ENCODE results near the gene INTS3. TPM values are rescaled to one million over a fixed set of nuclear protein-coding genes. Genes with fewer than 3 reads are reported as not detected.
A peak's percentile ranks its signal among the peaks of the same experiment; 100 is the strongest.

The INTS3 gene
- 39.8 TPM for polyA plus RNA-seq (2013, experiment 1 of 2)
- polyA plus RNA-seq (2013, experiment 2 of 2) = 38.0 TPM

DNA sequence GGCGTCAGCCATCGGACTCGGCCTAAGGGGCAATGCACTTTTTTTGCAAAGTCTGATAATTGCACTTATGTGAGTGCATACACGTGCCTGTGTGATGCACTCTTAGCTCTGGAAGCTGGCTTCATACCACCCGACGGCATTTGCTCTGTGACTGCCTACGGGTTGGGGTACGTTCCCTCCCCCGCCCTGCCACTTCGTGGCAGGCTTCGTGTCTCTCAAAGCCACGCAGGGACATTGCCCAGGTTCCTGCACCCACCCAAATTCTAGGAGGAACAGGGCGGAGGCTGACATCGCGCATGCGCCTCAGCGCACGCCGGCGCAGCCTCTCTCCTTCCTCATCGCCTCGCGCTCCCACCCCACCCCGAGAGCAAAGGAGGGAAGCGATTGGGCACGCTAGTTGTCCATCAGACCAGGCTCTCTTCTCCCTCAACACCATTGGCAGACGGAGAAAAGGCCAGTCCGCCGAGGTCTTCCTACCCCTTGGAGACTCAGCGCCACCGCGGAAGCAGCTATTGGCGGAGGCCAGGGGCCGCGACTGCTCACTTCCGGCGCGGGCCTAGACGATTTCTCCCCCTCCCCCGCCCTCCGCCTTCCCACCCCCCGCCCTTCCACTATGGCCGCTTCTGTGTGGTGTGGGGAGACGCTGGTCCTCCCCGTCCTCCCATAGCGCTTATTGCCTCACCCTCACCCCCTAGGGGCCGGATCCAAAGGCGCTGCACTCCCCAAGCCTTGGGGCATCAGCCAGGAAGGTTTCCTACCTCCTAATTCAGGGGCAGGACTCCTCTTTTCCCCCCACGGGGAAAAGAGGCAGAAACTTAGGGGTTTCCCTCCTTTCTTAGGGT, at the start of gene INTS3:
Gene INTS3 (plus strand): TSS at position 588 of the 842 bp plus-strand sequence. CDS start 585 bp downstream, outside the sequence.
- WGBS = 2% methylated on average over 41 of the region's 49 CpGs
- H3K4me3 ChIP-seq (ENCODE audit: low read length) = peak within 1 kb of the TSS; percentile 89

DNA sequence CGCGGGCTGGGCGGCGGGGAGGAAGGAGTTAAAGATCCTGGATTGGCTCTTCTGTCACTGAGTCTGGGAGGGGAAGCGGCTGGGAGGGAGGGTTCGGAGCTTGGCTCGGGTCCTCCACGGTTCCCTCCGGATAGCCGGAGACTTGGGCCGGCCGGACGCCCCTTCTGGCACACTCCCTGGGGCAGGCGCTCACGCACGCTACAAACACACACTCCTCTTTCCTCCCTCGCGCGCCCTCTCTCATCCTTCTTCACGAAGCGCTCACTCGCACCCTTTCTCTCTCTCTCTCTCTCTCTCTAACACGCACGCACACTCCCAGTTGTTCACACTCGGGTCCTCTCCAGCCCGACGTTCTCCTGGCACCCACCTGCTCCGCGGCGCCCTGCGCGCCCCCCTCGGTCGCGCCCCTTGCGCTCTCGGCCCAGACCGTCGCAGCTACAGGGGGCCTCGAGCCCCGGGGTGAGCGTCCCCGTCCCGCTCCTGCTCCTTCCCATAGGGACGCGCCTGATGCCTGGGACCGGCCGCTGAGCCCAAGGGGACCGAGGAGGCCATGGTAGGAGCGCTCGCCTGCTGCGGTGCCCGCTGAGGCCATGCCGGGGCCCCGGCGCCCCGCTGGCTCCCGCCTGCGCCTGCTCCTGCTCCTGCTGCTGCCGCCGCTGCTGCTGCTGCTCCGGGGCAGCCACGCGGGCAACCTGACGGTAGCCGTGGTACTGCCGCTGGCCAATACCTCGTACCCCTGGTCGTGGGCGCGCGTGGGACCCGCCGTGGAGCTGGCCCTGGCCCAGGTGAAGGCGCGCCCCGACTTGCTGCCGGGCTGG, 49.1 kb upstream of the INTS3 start, which contains the start of gene NPR1:
Gene NPR1 (plus strand): TSS at position 170 of the 818 bp plus-strand sequence. CDS start 421 bp downstream, at position 591.
- Histone ChIP-seq H3K9ac (ENCODE audit: low read depth, low read length) (0 out of 2 replicates have a peak within 1 kb of the TSS, but pooled peaks have one; percentile 13), H3K36me3 (ENCODE audit: insufficient read depth, low read length) (no peaks in the 10 kb centered on the region), H3K4me3 (ENCODE audit: low read length) (peak within 1 kb of the TSS; percentile 65), H3K4me1 (ENCODE audit: insufficient read depth, low read length) (peaks cover 5% of the 10 kb centered on the region; the same call in 1 of the 2 replicates), H3K9me3 (ENCODE audit: insufficient read depth, low read depth, low read length) (no peaks in the 10 kb centered on the region), H3K27me3 (ENCODE audit: insufficient read depth, low read length) (peaks cover 40% of the 10 kb centered on the region), H3K27ac (ENCODE audit: low read depth, low read length) (no peak within 1 kb of the TSS)
- under 1% methylated on average over 78 of the region's 78 CpGs for WGBS

More for the DNA sequence above, at the start of gene INTS3:
- Histone ChIP-seq H3K9ac (ENCODE audit: low read depth, low read length) (peak within 1 kb of the TSS; percentile 92), H3K4me1 (ENCODE audit: insufficient read depth, low read length) (peaks cover 18% of the 10 kb centered on the region), H3K27me3 (ENCODE audit: insufficient read depth, low read length) (no peaks in the 10 kb centered on the region), H3K27ac (ENCODE audit: low read depth, low read length) (peak within 1 kb of the TSS; percentile 92), H3K9me3 (ENCODE audit: insufficient read depth, low read depth, low read length) (no peaks in the 10 kb centered on the region), H3K36me3 (ENCODE audit: insufficient read depth, low read length) (peaks cover 12% of the 10 kb centered on the region)

DNA sequence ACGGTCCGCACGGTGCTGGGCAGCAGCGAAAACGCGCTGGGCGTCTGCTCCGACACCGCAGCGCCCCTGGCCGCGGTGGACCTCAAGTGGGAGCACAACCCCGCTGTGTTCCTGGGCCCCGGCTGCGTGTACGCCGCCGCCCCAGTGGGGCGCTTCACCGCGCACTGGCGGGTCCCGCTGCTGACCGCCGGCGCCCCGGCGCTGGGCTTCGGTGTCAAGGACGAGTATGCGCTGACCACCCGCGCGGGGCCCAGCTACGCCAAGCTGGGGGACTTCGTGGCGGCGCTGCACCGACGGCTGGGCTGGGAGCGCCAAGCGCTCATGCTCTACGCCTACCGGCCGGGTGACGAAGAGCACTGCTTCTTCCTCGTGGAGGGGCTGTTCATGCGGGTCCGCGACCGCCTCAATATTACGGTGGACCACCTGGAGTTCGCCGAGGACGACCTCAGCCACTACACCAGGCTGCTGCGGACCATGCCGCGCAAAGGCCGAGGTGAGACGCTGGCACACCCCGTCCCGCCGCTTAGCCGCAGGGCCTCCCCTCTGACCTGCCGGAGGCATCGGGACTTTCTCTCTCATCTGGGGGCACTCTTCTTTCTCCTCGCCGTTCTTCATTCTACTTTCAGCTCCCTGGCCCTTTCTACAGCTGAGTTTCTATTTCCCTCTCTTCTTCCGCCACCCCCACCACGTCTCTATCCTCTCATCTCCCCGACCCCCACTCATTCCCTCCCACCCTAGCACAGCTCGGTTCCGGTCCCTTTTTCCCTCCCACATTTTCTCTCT, 48.3 kb upstream of the INTS3 start:
- peaks cover 5% of the 10 kb centered on the region; the same call in 1 of the 2 replicates for H3K4me1 ChIP-seq (ENCODE audit: insufficient read depth, low read length)
- no peak overlapping the region for H3K27ac ChIP-seq (ENCODE audit: low read depth, low read length)
- under 1% methylated on average over 73 of the region's 73 CpGs for WGBS
- H3K9me3 ChIP-seq (ENCODE audit: insufficient read depth, low read depth, low read length) = no peaks in the 10 kb centered on the region
- peaks cover 40% of the 10 kb centered on the region for H3K27me3 ChIP-seq (ENCODE audit: insufficient read depth, low read length)
- H3K36me3 ChIP-seq (ENCODE audit: insufficient read depth, low read length) = no peaks in the 10 kb centered on the region
- H3K9ac ChIP-seq (ENCODE audit: low read depth, low read length) = no peak overlapping the region
- peak overlapping the region; percentile 65 for H3K4me3 ChIP-seq (ENCODE audit: low read length)

GRCh38 chr1:153680120-153680403, 47.8 kb upstream of the INTS3 start:
- 2% methylated on average over 9 of the region's 10 CpGs for WGBS

DNA sequence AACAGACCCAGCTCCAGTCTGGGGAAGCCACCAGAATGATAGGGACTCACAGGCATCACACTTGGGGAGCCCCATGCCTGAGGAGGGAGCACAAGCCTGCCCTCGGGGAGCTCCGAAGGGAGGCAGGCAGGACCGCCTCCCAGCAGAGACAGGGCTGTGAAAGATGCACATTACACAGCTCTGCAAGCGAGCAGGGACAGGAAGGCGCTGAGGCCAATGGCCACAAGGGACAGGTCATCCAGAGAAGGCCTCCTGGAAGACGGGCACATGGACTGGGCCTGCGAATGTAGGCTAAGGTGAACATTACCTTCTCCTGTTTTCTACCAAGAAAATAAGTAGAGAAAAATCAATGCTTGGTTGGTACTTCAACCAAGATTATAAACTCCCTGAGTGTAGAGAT, 45.1 kb upstream of the INTS3 start:
- H3K27me3 ChIP-seq (ENCODE audit: insufficient read depth, low read length) = peaks cover 40% of the 10 kb centered on the region
- 93% methylated on average over 7 of the region's 7 CpGs for WGBS

More at GRCh38 chr1:153680120-153680403, 47.8 kb upstream of the INTS3 start:
- Histone ChIP-seq H3K4me3 (ENCODE audit: low read length) (peak overlapping the region; percentile 65), H3K9ac (ENCODE audit: low read depth, low read length) (no peak overlapping the region), H3K9me3 (ENCODE audit: insufficient read depth, low read depth, low read length) (no peaks in the 10 kb centered on the region), H3K36me3 (ENCODE audit: insufficient read depth, low read length) (no peaks in the 10 kb centered on the region), H3K27me3 (ENCODE audit: insufficient read depth, low read length) (peaks cover 40% of the 10 kb centered on the region), H3K4me1 (ENCODE audit: insufficient read depth, low read length) (peaks cover 5% of the 10 kb centered on the region; the same call in 1 of the 2 replicates), H3K27ac (ENCODE audit: low read depth, low read length) (no peak overlapping the region)

GRCh38 chr1:153683854-153684253, 44.0 kb upstream of the INTS3 start:
- H3K27ac ChIP-seq (ENCODE audit: low read depth, low read length) = no peak overlapping the region
- 88% methylated on average over 5 of the region's 5 CpGs for WGBS
- no peaks in the 10 kb centered on the region; the same call in 1 of the 2 replicates for H3K4me1 ChIP-seq (ENCODE audit: insufficient read depth, low read length)
- H3K4me3 ChIP-seq (ENCODE audit: low read length) = no peak overlapping the region
- peaks cover 14% of the 10 kb centered on the region for H3K36me3 ChIP-seq (ENCODE audit: insufficient read depth, low read length)
- H3K9me3 ChIP-seq (ENCODE audit: insufficient read depth, low read depth, low read length) = no peaks in the 10 kb centered on the region
- peaks cover 28% of the 10 kb centered on the region for H3K27me3 ChIP-seq (ENCODE audit: insufficient read depth, low read length)
- no peak overlapping the region for H3K9ac ChIP-seq (ENCODE audit: low read depth, low read length)

More for the DNA sequence above, 45.1 kb upstream of the INTS3 start:
- no peak overlapping the region for H3K9ac ChIP-seq (ENCODE audit: low read depth, low read length)
- H3K9me3 ChIP-seq (ENCODE audit: insufficient read depth, low read depth, low read length) = no peaks in the 10 kb centered on the region
- H3K36me3 ChIP-seq (ENCODE audit: insufficient read depth, low read length) = peaks cover 9% of the 10 kb centered on the region
- H3K27ac ChIP-seq (ENCODE audit: low read depth, low read length) = no peak overlapping the region
- no peak overlapping the region for H3K4me3 ChIP-seq (ENCODE audit: low read length)
- peaks cover 5% of the 10 kb centered on the region; the same call in 1 of the 2 replicates for H3K4me1 ChIP-seq (ENCODE audit: insufficient read depth, low read length)

GRCh38 chr1:153684892-153685291, 43.0 kb upstream of the INTS3 start:
- Histone ChIP-seq H3K4me1 (ENCODE audit: insufficient read depth, low read length) (no peaks in the 10 kb centered on the region; the same call in 1 of the 2 replicates), H3K4me3 (ENCODE audit: low read length) (no peak overlapping the region), H3K9ac (ENCODE audit: low read depth, low read length) (no peak overlapping the region), H3K27ac (ENCODE audit: low read depth, low read length) (no peak overlapping the region), H3K27me3 (ENCODE audit: insufficient read depth, low read length) (peaks cover 18% of the 10 kb centered on the region), H3K36me3 (ENCODE audit: insufficient read depth, low read length) (peaks cover 14% of the 10 kb centered on the region), H3K9me3 (ENCODE audit: insufficient read depth, low read depth, low read length) (no peaks in the 10 kb centered on the region)
- WGBS = 89% methylated on average over 12 of the region's 12 CpGs

GRCh38 chr1:153685544-153686340, 42.1 kb upstream of the INTS3 start:
- H3K27me3 ChIP-seq (ENCODE audit: insufficient read depth, low read length) = peaks cover 10% of the 10 kb centered on the region
- H3K27ac ChIP-seq (ENCODE audit: low read depth, low read length) = no peak overlapping the region
- no peaks in the 10 kb centered on the region for H3K4me1 ChIP-seq (ENCODE audit: insufficient read depth, low read length)
- no peak overlapping the region for H3K4me3 ChIP-seq (ENCODE audit: low read length)
- no peak overlapping the region for H3K9ac ChIP-seq (ENCODE audit: low read depth, low read length)
- 87% methylated on average over 11 of the region's 11 CpGs for WGBS
- H3K36me3 ChIP-seq (ENCODE audit: insufficient read depth, low read length) = peaks cover 14% of the 10 kb centered on the region
- no peaks in the 10 kb centered on the region for H3K9me3 ChIP-seq (ENCODE audit: insufficient read depth, low read depth, low read length)

- 90% methylated on average over 16 of the region's 16 CpGs for WGBS
- H3K9me3 ChIP-seq (ENCODE audit: insufficient read depth, low read depth, low read length) = no peaks in the 10 kb centered on the region
- H3K27ac ChIP-seq (ENCODE audit: low read depth, low read length) = no peak overlapping the region
- no peak overlapping the region for H3K4me3 ChIP-seq (ENCODE audit: low read length)
- H3K36me3 ChIP-seq (ENCODE audit: insufficient read depth, low read length) = peaks cover 14% of the 10 kb centered on the region
- H3K9ac ChIP-seq (ENCODE audit: low read depth, low read length) = no peak overlapping the region
- H3K4me1 ChIP-seq (ENCODE audit: insufficient read depth, low read length) = no peaks in the 10 kb centered on the region
- H3K27me3 ChIP-seq (ENCODE audit: insufficient read depth, low read length) = no peaks in the 10 kb centered on the region
Measured at GRCh38 chr1:153687346-153688125, 40.3 kb upstream of the INTS3 start.
